ENCODE measurements around the gene HBQ1.
"Not testable (repeated sequence)": the region's sequence is repeated elsewhere in the genome, so short reads cannot be mapped to it uniquely, and the experiment has no call there.

Gene HBQ1

GRCh38 chr16:149024-149660 lies 31.1 kb upstream of the HBQ1 start:
- no peak for DNase-seq (ENCODE audit: low read depth)

GRCh38 chr16:152141-153128 lies 27.8 kb upstream of the HBQ1 start, which contains the start of gene HBZ:
Gene HBZ, plus strand, starts transcription at chr16:152644. Its CDS starts 266 bp downstream, at chr16:152910.
- no peak within 1 kb of the TSS for H3K4me3 ChIP-seq (ENCODE audit: low read depth, low read length)
- DNase-seq (ENCODE audit: low read depth), result no peak
- TF ChIP-seq POLR2A (IDR thresholded peaks at IDR 0.05; ENCODE audit: extremely low read depth, insufficient read length), result no peak
- TF ChIP-seq MYC (IDR thresholded peaks at IDR 0.05; ENCODE audit: low read depth, low read length), result no peak
- no peak for TF ChIP-seq MAX (IDR thresholded peaks at IDR 0.05; ENCODE audit: low read depth, low read length)
- TF ChIP-seq CTCF (IDR thresholded peaks at IDR 0.05; ENCODE audit: low read depth, low read length), result no peak

More at GRCh38 chr16:149024-149660, 31.1 kb upstream of the HBQ1 start:
- H3K4me3 ChIP-seq (ENCODE audit: low read depth, low read length), result no peak overlapping the region
- TF ChIP-seq POLR2A (IDR thresholded peaks at IDR 0.05; ENCODE audit: extremely low read depth, insufficient read length), result no peak
- TF ChIP-seq CTCF (IDR thresholded peaks at IDR 0.05; ENCODE audit: low read depth, low read length), result no peak
- TF ChIP-seq MAX (IDR thresholded peaks at IDR 0.05; ENCODE audit: low read depth, low read length), result no peak

GRCh38 chr16:153129-153521 lies 27.1 kb upstream of the HBQ1 start:
- H3K4me3 ChIP-seq (ENCODE audit: low read depth, low read length); DNase-seq (ENCODE audit: low read depth): not testable (repeated sequence)

- DNase-seq (ENCODE audit: low read depth); H3K4me3 ChIP-seq (ENCODE audit: low read depth, low read length): not testable (repeated sequence)
Observed at GRCh38 chr16:153550-154216, 26.6 kb upstream of the HBQ1 start.

- no peak overlapping the region for H3K4me3 ChIP-seq (ENCODE audit: low read depth, low read length)
- no peak for TF ChIP-seq MYC (IDR thresholded peaks at IDR 0.05; ENCODE audit: low read depth, low read length)
- TF ChIP-seq POLR2A (IDR thresholded peaks at IDR 0.05; ENCODE audit: extremely low read depth, insufficient read length), result no peak
- TF ChIP-seq MAX (IDR thresholded peaks at IDR 0.05; ENCODE audit: low read depth, low read length), result no peak
- TF ChIP-seq CTCF (IDR thresholded peaks at IDR 0.05; ENCODE audit: low read depth, low read length), result no peak
- peak; percentile 23 for DNase-seq (ENCODE audit: low read depth)
Observed at GRCh38 chr16:154217-155030, 25.8 kb upstream of the HBQ1 start.

- DNase-seq (ENCODE audit: low read depth), result no peak
- no peak overlapping the region for H3K4me3 ChIP-seq (ENCODE audit: low read depth, low read length)
- no peak for TF ChIP-seq POLR2A (IDR thresholded peaks at IDR 0.05; ENCODE audit: extremely low read depth, insufficient read length)
- no peak for TF ChIP-seq MAX (IDR thresholded peaks at IDR 0.05; ENCODE audit: low read depth, low read length)
- TF ChIP-seq MYC (IDR thresholded peaks at IDR 0.05; ENCODE audit: low read depth, low read length), result no peak
- TF ChIP-seq CTCF (IDR thresholded peaks at IDR 0.05; ENCODE audit: low read depth, low read length), result no peak
Observed at GRCh38 chr16:155031-155398, 25.2 kb upstream of the HBQ1 start.

Measured in NB4 (cell line).